Activated CD4-positive, alpha-beta T cell treated with anti-CD3 and anti-CD28 coated beads, Interleukin-2, amount 10 ng/mL, durations not matched to agents 24 days and 14 days (primary cell): ENCODE results near the gene KLHL41. TPM values are rescaled to one million over a fixed set of nuclear protein-coding genes. Genes with fewer than 3 reads are reported as not detected.
A peak's percentile ranks its signal among the peaks of the same experiment; 100 is the strongest.
"Not testable (repeated sequence)": the region's sequence is repeated elsewhere in the genome, so short reads cannot be mapped to it uniquely, and the experiment has no call there.

Source experiments
- DNase-seq: peaks from one replicate; pipeline ENCODE4 v3.0.0; 2022
- H3K27ac Mint-ChIP-seq: one replicate; pipeline ENCODE4 v1.8.0; 2022; ENCODE audit warnings: mild to moderate bottlenecking, mixed read lengths
- H3K27me3 Mint-ChIP-seq: one replicate; pipeline ENCODE4 v1.8.0; 2022; ENCODE audit warnings: mixed read lengths
- H3K36me3 Mint-ChIP-seq: one replicate; pipeline ENCODE4 v1.8.0; 2022; ENCODE audit warnings: low read depth, mild to moderate bottlenecking, mixed read lengths
- H3K4me1 Mint-ChIP-seq: one replicate; pipeline ENCODE4 v1.8.0; 2021; ENCODE audit warnings: mixed read lengths
- H3K4me3 Mint-ChIP-seq: one replicate; pipeline ENCODE4 v1.8.0; 2022; ENCODE audit warnings: mild to moderate bottlenecking, moderate library complexity, mixed read lengths
- H3K9me3 Mint-ChIP-seq: one replicate; pipeline ENCODE4 v1.8.0; 2021; ENCODE audit warnings: mixed read lengths
- intact Hi-C: fragments of 100-400 bp; cut with micrococcal nuclease; formaldehyde crosslinking; loops from one replicate; pipeline ENCODE4 v1.15.1; 2023
- total RNA-seq: library from RNA; stranded (reverse); gene quantifications from 2 replicates; pipeline ENCODE4 v1.2.3, GENCODE V29; 2022

Gene KLHL41
- total RNA-seq, 1 donor from 2014 or later = 0.07 TPM

- H3K4me3 Mint-ChIP-seq, H3K27ac Mint-ChIP-seq, H3K27me3 Mint-ChIP-seq, H3K9me3 Mint-ChIP-seq, H3K4me1 Mint-ChIP-seq, intact Hi-C loops, H3K36me3 Mint-ChIP-seq, DNase-seq: not testable (repeated sequence)
Observed at GRCh38 chr2:169516488-169516995, 7.0 kb downstream of the KLHL41 start.

GRCh38 chr2:169520896-169521295, 11.4 kb downstream of the KLHL41 start:
- Mint-ChIP-seq H3K9me3 (no peaks in the 10 kb centered on the region), H3K4me1 (no peaks in the 10 kb centered on the region), H3K36me3 (no peaks in the 10 kb centered on the region), H3K27me3 (peaks cover 1% of the 10 kb centered on the region), H3K4me3 (no peak overlapping the region), H3K27ac (no peak overlapping the region)
- intact Hi-C loops = no loop called here
- no peak for DNase-seq

GRCh38 chr2:169523681-169524080, 14.2 kb downstream of the KLHL41 start:
- H3K9me3 Mint-ChIP-seq = no peaks in the 10 kb centered on the region
- H3K4me1 Mint-ChIP-seq = no peaks in the 10 kb centered on the region
- peaks cover under 1% of the 10 kb centered on the region for H3K36me3 Mint-ChIP-seq
- no peak overlapping the region for H3K27ac Mint-ChIP-seq
- no peak overlapping the region for H3K4me3 Mint-ChIP-seq
- no peaks in the 10 kb centered on the region for H3K27me3 Mint-ChIP-seq
- intact Hi-C loops = no loop called here
- DNase-seq = no peak

GRCh38 chr2:169525434-169525833, 15.9 kb downstream of the KLHL41 start:
- Mint-ChIP-seq H3K4me3 (no peak overlapping the region), H3K9me3 (no peaks in the 10 kb centered on the region), H3K36me3 (peaks cover 5% of the 10 kb centered on the region), H3K27me3 (no peaks in the 10 kb centered on the region), H3K4me1 (no peaks in the 10 kb centered on the region), H3K27ac (no peak overlapping the region)
- intact Hi-C loops = loop anchor here (5.0 kb wide), 1 partner anchor 402 kb away; no protein-coding TSS in a partner anchor
- no peak for DNase-seq

GRCh38 chr2:169526451-169526850, 16.9 kb downstream of the KLHL41 start:
- intact Hi-C loops = loop anchor here (5.0 kb wide), 1 partner anchor 401 kb away; no protein-coding TSS in a partner anchor
- H3K4me1 Mint-ChIP-seq = no peaks in the 10 kb centered on the region
- H3K27ac Mint-ChIP-seq = no peak overlapping the region
- no peak for DNase-seq
- H3K9me3 Mint-ChIP-seq = no peaks in the 10 kb centered on the region
- H3K4me3 Mint-ChIP-seq = no peak overlapping the region
- H3K27me3 Mint-ChIP-seq = no peaks in the 10 kb centered on the region
- H3K36me3 Mint-ChIP-seq = peaks cover 7% of the 10 kb centered on the region

GRCh38 chr2:169528271-169528701, 18.8 kb downstream of the KLHL41 start:
- peak; percentile 91 for DNase-seq
- H3K36me3 Mint-ChIP-seq = peaks cover 7% of the 10 kb centered on the region
- H3K4me3 Mint-ChIP-seq = no peak overlapping the region
- H3K27ac Mint-ChIP-seq = no peak overlapping the region
- no peaks in the 10 kb centered on the region for H3K27me3 Mint-ChIP-seq
- H3K4me1 Mint-ChIP-seq = no peaks in the 10 kb centered on the region
- intact Hi-C loops = loop anchor here (5.0 kb wide), 1 partner anchor 399 kb away; no protein-coding TSS in a partner anchor
- H3K9me3 Mint-ChIP-seq = no peaks in the 10 kb centered on the region

- H3K4me1 Mint-ChIP-seq, H3K4me3 Mint-ChIP-seq, H3K9me3 Mint-ChIP-seq, H3K27me3 Mint-ChIP-seq, H3K27ac Mint-ChIP-seq, DNase-seq, intact Hi-C loops: not testable (repeated sequence)
- H3K36me3 Mint-ChIP-seq = peaks cover 29% of the 10 kb centered on the region
Observed at GRCh38 chr2:169539460-169539859, 30.0 kb downstream of the KLHL41 start.

- DNase-seq = no peak
- H3K9me3 Mint-ChIP-seq = no peaks in the 10 kb centered on the region
- intact Hi-C loops = no loop called here
- no peak overlapping the region for H3K27ac Mint-ChIP-seq
- no peaks in the 10 kb centered on the region for H3K4me1 Mint-ChIP-seq
- no peak overlapping the region for H3K4me3 Mint-ChIP-seq
- H3K27me3 Mint-ChIP-seq = no peaks in the 10 kb centered on the region
- H3K36me3 Mint-ChIP-seq = peaks cover 30% of the 10 kb centered on the region
Observed at GRCh38 chr2:169540146-169540545, 30.6 kb downstream of the KLHL41 start.

GRCh38 chr2:169542433-169542832, 32.9 kb downstream of the KLHL41 start:
- Mint-ChIP-seq H3K9me3 (no peaks in the 10 kb centered on the region), H3K27ac (no peak overlapping the region), H3K4me1 (peaks cover 8% of the 10 kb centered on the region), H3K27me3 (no peaks in the 10 kb centered on the region), H3K4me3 (no peak overlapping the region), H3K36me3 (peaks cover 36% of the 10 kb centered on the region)
- DNase-seq = no peak
- intact Hi-C loops = no loop called here

GRCh38 chr2:169546756-169547155, 37.3 kb downstream of the KLHL41 start:
- H3K27ac Mint-ChIP-seq = no peak overlapping the region
- DNase-seq = no peak
- H3K27me3 Mint-ChIP-seq = no peaks in the 10 kb centered on the region
- no peak overlapping the region for H3K4me3 Mint-ChIP-seq
- intact Hi-C loops = no loop called here
- H3K4me1 Mint-ChIP-seq = peaks cover 8% of the 10 kb centered on the region
- H3K36me3 Mint-ChIP-seq = peaks cover 34% of the 10 kb centered on the region
- no peaks in the 10 kb centered on the region for H3K9me3 Mint-ChIP-seq

GRCh38 chr2:169561364-169561763, 51.9 kb downstream of the KLHL41 start:
- Mint-ChIP-seq H3K4me1 (no peaks in the 10 kb centered on the region), H3K27me3 (no peaks in the 10 kb centered on the region), H3K27ac (no peak overlapping the region), H3K36me3 (peaks cover 32% of the 10 kb centered on the region), H3K4me3 (no peak overlapping the region), H3K9me3 (no peaks in the 10 kb centered on the region)
- no peak for DNase-seq
- intact Hi-C loops = loop anchor here (2.0 to 5.0 kb wide), 2 partner anchors 99 to 585 kb away; no protein-coding TSS in a partner anchor

- not testable (repeated sequence) for H3K9me3 Mint-ChIP-seq, H3K27ac Mint-ChIP-seq, H3K27me3 Mint-ChIP-seq, DNase-seq, H3K4me3 Mint-ChIP-seq, H3K4me1 Mint-ChIP-seq
- intact Hi-C loops = loop anchor here (5.0 kb wide), 1 partner anchor 100 kb away; no protein-coding TSS in a partner anchor
- H3K36me3 Mint-ChIP-seq = peaks cover 27% of the 10 kb centered on the region
Observed at GRCh38 chr2:169562084-169562483, 52.6 kb downstream of the KLHL41 start.

- no peak for DNase-seq
- H3K4me3 Mint-ChIP-seq = no peak overlapping the region
- H3K9me3 Mint-ChIP-seq = no peaks in the 10 kb centered on the region
- H3K36me3 Mint-ChIP-seq = peaks cover 27% of the 10 kb centered on the region
- H3K27ac Mint-ChIP-seq = no peak overlapping the region
- intact Hi-C loops = loop anchor here (5.0 kb wide), 1 partner anchor 100 kb away; no protein-coding TSS in a partner anchor
- no peaks in the 10 kb centered on the region for H3K4me1 Mint-ChIP-seq
- no peaks in the 10 kb centered on the region for H3K27me3 Mint-ChIP-seq
Observed at GRCh38 chr2:169562519-169562918, 53.0 kb downstream of the KLHL41 start.

GRCh38 chr2:169565686-169566085, 56.2 kb downstream of the KLHL41 start:
- no peak overlapping the region for H3K27ac Mint-ChIP-seq
- intact Hi-C loops = no loop called here

GRCh38 chr2:169569948-169570347, 60.4 kb downstream of the KLHL41 start:
- no peaks in the 10 kb centered on the region for H3K27me3 Mint-ChIP-seq
- intact Hi-C loops = loop anchor here (5.0 kb wide), 1 partner anchor 93 kb away; the partner anchor contains the start of gene BBS5
- no peaks in the 10 kb centered on the region for H3K9me3 Mint-ChIP-seq
- no peak for DNase-seq
- H3K4me1 Mint-ChIP-seq = peaks cover 13% of the 10 kb centered on the region
- no peak overlapping the region for H3K4me3 Mint-ChIP-seq
- H3K27ac Mint-ChIP-seq = no peak overlapping the region
- H3K36me3 Mint-ChIP-seq = peaks cover 23% of the 10 kb centered on the region

More at GRCh38 chr2:169565686-169566085, 56.2 kb downstream of the KLHL41 start:
- H3K9me3 Mint-ChIP-seq = no peaks in the 10 kb centered on the region
- peaks cover 31% of the 10 kb centered on the region for H3K36me3 Mint-ChIP-seq
- H3K4me3 Mint-ChIP-seq = no peak overlapping the region
- H3K4me1 Mint-ChIP-seq = peaks cover 7% of the 10 kb centered on the region
- DNase-seq = no peak
- no peaks in the 10 kb centered on the region for H3K27me3 Mint-ChIP-seq
